Tibial nerve (tissue), 4 donors: ENCODE results near the gene ANKRD37. TPM values are rescaled to one million over a fixed set of nuclear protein-coding genes. Genes with fewer than 3 reads are reported as not detected.

ENCODE experiments used
- DNase-seq, 2 donors: peaks; one replicate each; pipeline ENCODE4 v3.0.0-alpha.2; 2019; ENCODE audit warnings: low spot score in 2 of 2
- H3K27ac ChIP-seq, 4 donors: fragments of 200-600 bp; sonication (generic) in 3 of 4; one replicate each; pipeline ENCODE4 v1.5.1; 2017 to 2019; ENCODE audit warnings: mild to moderate bottlenecking in 1 of 4
- H3K27me3 ChIP-seq, 2 donors: fragments of 200-600 bp; sonication (generic) in 1 of 2; one replicate each; pipeline versions ENCODE4 v1.5.1 to v1.6.0; 2017 to 2019
- H3K36me3 ChIP-seq, 3 donors: fragments of 200-600 bp; sonication (generic); one replicate each; pipeline ENCODE4 v1.5.1; 2018 to 2019
- H3K4me1 ChIP-seq, 4 donors: fragments of 200-600 bp; sonication (generic) in 3 of 4; one replicate each; pipeline ENCODE4 v1.5.1; 2017 to 2019
- H3K4me3 ChIP-seq, 4 donors: fragments of 200-600 bp; sonication (generic) in 3 of 4; one replicate each; pipeline ENCODE4 v1.5.1; 2017 to 2019; ENCODE audit warnings: mild to moderate bottlenecking in 1 of 4, moderate library complexity in 1 of 4
- H3K9me3 ChIP-seq, 4 donors: fragments of 200-600 bp; sonication (generic) in 3 of 4; one replicate each; pipeline ENCODE4 v1.5.1; 2017 to 2019
- CTCF ChIP-seq, 5 experiments: fragments of 200-600 bp in 3 of 5; fragments of 450-650 bp in 2 of 5; sonication (generic) in 3 of 5; IDR thresholded peaks; one replicate each; pipeline ENCODE4 v1.5.1; 2016 to 2019; ENCODE audit warnings: antibody characterized with exemption in 5 of 5, mild to moderate bottlenecking in 3 of 5, moderate library complexity in 2 of 5
- EP300 ChIP-seq, 2 donors: sonication (generic); formaldehyde crosslinking; IDR thresholded peaks; one replicate each; pipeline ENCODE4 v1.6.1; 2017; ENCODE audit warnings: antibody characterized with exemption in 2 of 2, mild to moderate bottlenecking in 1 of 2
- POLR2A ChIP-seq, 2 donors: fragments of 450-650 bp; IDR thresholded peaks; one replicate each; pipeline ENCODE4 v1.6.1; 2017; ENCODE audit warnings: antibody characterized with exemption in 2 of 2, mild to moderate bottlenecking in 2 of 2, moderate library complexity in 2 of 2
- WGBS, 2 donors: methylation state at CpG; one replicate each; pipeline ENCODE4 v1.1.5; 2018; 5-methylcytosine and 5-hydroxymethylcytosine counted together
- total RNA-seq, 4 donors: library from RNA; depleted of rRNA; stranded (reverse); fragments of >200 nt; gene quantifications; one replicate each; pipeline ENCODE4 v1.1.0, GENCODE V29; 2016

Gene ANKRD37
- total RNA-seq, 4 donors from 2014 or later: 9.6 to 38.4 (median 30.6) TPM

GRCh38 chr4:185383451-185383850 is 13.2 kb upstream of the ANKRD37 start:
- Histone ChIP-seq H3K36me3 (peaks cover 0 to 5% (median 0%) of the 10 kb centered on the region in 3 donors), H3K4me1 (peaks cover 0 to 25% (median 5%) of the 10 kb centered on the region in 4 donors), H3K4me3 (no peak overlapping the region), H3K9me3 (peaks cover 0 to 13% (median 0%) of the 10 kb centered on the region in 4 donors), H3K27ac (no peak overlapping the region), H3K27me3 (no peaks in the 10 kb centered on the region)
- DNase-seq: no peak
- TF ChIP-seq POLR2A (IDR thresholded peaks at IDR 0.05) (no peak), CTCF (IDR thresholded peaks at IDR 0.05) (no peak), EP300 (IDR thresholded peaks at IDR 0.05) (no peak)
- WGBS, 2 donors: 83 to 93% methylated on average over 3 to 4 of the region's 4 CpGs

- no peak for TF ChIP-seq POLR2A (IDR thresholded peaks at IDR 0.05)
- TF ChIP-seq CTCF (IDR thresholded peaks at IDR 0.05): no peak
- no peak for TF ChIP-seq EP300 (IDR thresholded peaks at IDR 0.05)
- Histone ChIP-seq H3K27me3 (no peaks in the 10 kb centered on the region), H3K27ac (peak overlapping the region in 1 of 4 donors; percentile 4), H3K4me3 (no peak overlapping the region), H3K36me3 (peaks cover 0 to 5% (median 0%) of the 10 kb centered on the region in 3 donors), H3K9me3 (peaks cover 0 to 13% (median 0%) of the 10 kb centered on the region in 4 donors), H3K4me1 (peaks cover 0 to 25% (median 5%) of the 10 kb centered on the region in 4 donors)
- WGBS, 2 donors: 95 to 96% methylated on average over 2 of the region's 2 CpGs
- no peak for DNase-seq
Measured at GRCh38 chr4:185384061-185384460, 12.6 kb upstream of the ANKRD37 start.

- H3K36me3 ChIP-seq: peaks cover 0 to 5% (median 0%) of the 10 kb centered on the region in 3 donors
- H3K4me1 ChIP-seq: peaks cover 0 to 20% (median 5%) of the 10 kb centered on the region in 4 donors
- TF ChIP-seq EP300 (IDR thresholded peaks at IDR 0.05) (no peak), POLR2A (IDR thresholded peaks at IDR 0.05) (no peak), CTCF (IDR thresholded peaks at IDR 0.05) (no peak)
- peak overlapping the region in 1 of 4 donors; percentile 16 for H3K4me3 ChIP-seq
- DNase-seq: no peak
- no peaks in the 10 kb centered on the region for H3K27me3 ChIP-seq
- peaks cover 0 to 11% (median 0%) of the 10 kb centered on the region in 4 donors for H3K9me3 ChIP-seq
- WGBS, 2 donors: 7 to 11% methylated on average over 10 of the region's 10 CpGs
- H3K27ac ChIP-seq: peak overlapping the region in 3 of 4 donors; percentile 19 to 58 (median 26)
Measured at GRCh38 chr4:185384930-185385331, 11.7 kb upstream of the ANKRD37 start.

GRCh38 chr4:185387957-185388356 is 8.7 kb upstream of the ANKRD37 start:
- DNase-seq: no peak

More at GRCh38 chr4:185387957-185388356, 8.7 kb upstream of the ANKRD37 start:
- Histone ChIP-seq H3K9me3 (no peaks in the 10 kb centered on the region), H3K27me3 (no peaks in the 10 kb centered on the region), H3K4me3 (no peak overlapping the region), H3K4me1 (peaks cover 0 to 20% (median 5%) of the 10 kb centered on the region in 4 donors), H3K36me3 (peaks cover 0 to 5% (median 0%) of the 10 kb centered on the region in 3 donors), H3K27ac (no peak overlapping the region)
- no peak for TF ChIP-seq EP300 (IDR thresholded peaks at IDR 0.05)
- TF ChIP-seq CTCF (IDR thresholded peaks at IDR 0.05): no peak
- TF ChIP-seq POLR2A (IDR thresholded peaks at IDR 0.05): no peak
- 95 to 98% methylated on average over 12 of the region's 12 CpGs for WGBS, 2 donors
